ENCODE results near the gene C2CD4B.

C2CD4B gene

DNA sequence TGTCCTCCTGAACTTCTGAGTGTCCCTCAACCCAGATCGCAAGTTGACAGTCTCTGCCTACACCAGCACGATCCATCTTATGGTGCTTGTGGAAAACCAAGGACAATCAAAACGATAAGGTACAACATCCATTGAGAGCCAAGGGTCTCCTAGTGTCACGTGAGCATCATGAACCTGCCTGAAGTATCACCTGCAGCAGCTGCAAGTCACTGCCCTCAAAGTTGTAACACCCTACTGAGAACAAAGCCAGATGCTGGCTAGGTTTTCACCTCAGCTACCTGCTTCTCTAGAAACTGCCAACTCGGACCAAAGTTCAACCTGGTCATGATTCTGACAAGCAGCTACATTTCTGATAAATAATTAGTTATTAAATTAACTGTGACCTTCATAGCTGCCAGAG, 17.5 kb downstream of the C2CD4B start:
- no peak for DNase-seq (ENCODE audit: low read depth)

DNA sequence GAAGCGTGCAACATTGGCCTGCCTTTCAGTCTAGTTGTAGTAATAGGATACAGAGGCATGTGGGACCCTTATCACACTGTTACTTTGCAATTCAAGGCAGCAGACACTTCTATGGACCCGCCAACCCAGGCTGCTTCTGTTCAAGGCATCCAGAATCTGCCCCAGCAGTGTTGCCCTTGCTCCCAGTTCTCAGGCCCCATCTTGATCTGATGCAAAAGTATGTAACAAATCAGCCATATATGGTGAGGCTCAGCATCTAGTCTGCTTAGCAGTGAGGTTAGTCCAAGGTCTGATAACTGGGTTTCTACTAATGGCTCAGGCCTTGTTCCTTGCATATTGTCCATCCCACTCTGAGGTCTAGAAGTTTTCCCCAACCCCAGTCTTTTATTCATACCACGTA, 17.9 kb downstream of the C2CD4B start:
- DNase-seq (ENCODE audit: low read depth), result no peak

DNA sequence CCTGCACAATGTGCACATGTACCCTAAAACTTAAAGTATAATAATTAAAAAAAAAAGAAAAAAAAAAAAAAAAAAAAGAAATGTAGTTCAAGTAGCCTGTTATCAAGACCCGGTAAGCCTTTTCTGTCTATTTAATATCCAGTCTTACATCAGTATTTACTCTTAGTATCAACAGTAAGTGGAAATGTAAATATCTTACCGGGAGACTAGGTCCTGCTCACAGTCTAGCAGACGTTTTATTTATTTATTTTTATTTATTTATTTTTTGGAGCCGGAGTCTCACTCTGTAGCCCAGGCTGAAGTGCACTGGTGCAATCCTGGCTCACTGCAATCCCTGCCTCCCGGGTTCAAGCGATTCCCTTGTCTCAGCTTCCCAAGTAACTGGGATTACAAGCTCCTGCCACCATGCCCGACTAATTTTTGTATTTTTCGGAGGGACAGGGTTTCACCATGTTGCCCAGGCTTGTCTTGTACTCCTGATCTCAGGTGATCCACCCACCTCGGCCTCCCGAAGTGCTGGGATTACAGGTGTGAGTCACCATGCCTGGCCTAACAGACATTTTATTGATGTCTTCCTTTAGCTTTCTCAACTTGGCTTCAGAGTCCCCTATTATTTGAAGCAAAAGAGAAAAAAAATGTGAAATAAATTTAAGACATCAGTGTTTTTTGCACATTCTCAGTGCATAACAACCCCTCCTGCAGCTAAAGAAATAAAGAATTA, 19.9 kb downstream of the C2CD4B start:
- no peak for DNase-seq (ENCODE audit: low read depth)

DNA sequence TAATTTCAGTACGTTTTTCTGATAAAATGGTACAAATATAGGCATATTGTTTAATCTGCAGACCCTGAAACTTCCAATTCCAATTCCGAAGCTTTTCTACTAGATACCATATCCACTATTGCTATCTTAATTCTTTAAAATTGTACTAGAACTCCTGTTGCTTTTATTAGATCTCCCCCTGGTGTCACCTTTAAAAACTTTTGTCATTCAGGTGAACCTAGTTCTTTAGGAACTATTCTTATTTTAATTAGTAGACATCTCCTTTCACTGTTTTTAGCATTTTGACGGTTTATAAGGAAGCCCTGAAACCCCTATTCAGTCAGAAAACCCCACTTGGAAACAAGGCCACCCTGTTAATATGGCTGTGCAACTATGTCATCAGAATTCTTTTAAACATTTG, 22.3 kb downstream of the C2CD4B start:
- DNase-seq (ENCODE audit: low read depth), result no peak

GRCh38 chr15:62141643-62142588, 23.2 kb downstream of the C2CD4B start:
- DNase-seq (ENCODE audit: low read depth), result no peak

- no peak for DNase-seq (ENCODE audit: low read depth)
Observed at GRCh38 chr15:62141200-62141599, 23.9 kb downstream of the C2CD4B start.

DNA sequence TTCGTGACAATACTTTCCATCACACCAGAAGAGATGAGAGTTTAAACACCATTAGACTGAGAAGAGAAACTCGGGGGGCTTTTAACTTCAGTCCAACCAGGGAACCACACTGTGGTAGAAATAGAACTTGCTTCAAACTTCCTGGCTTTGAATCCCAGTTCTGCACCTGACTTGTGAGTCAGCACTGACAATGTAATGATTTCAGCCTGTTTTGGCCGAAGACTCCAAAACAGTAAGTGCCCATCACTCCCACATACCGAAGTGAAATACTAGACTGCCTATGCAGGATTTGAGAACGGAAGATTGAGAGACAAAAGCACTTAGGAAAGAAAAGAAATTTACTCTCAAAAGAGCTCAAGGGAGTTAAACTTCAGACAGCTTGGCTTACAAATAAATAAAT, 27.0 kb downstream of the C2CD4B start:
- DNase-seq (ENCODE audit: low read depth), result no peak

DNA sequence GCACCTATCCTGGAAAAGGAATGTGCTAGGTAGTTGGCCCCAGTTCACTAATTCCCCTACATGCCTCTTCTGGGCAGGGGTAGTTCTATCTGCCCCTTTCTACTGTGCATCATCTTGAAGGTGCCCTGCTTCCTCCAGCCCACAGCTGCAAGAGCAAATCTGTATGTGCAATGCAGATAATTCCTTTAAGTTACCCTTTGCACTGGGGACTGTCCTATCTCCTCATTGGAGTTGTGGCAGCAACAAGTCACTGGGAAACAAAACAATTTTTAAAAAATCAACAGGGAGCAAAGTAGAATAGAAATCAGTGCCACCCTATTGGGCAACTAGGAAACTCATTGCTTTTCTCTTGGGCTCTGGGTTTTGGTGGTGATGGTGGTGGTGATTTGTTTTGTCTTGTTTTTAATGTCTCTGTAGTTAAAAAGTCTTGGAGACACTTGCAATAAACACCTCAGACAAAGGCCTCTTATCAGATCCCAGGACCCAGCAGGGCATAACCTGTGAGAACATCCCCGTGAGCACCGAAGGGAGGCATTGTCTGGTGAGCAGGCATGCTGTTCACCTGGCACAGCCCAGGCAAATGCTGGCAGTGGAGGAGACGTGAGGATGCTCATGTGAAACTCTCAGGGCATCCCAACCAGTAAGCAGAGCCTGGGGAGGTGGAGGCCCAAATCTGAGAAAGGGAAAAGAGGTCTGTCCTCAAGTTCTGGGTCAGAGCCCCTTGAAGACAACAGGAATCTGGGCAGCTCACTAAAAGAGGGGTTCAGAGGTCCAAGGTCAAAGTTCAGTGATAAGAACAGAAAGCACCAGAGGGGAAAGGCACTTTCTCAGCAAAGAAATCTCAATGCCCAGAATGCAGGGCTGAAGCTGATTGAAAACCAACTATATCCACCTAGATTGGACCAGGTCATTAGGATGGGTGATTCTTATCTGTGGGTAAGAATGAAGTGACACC, 27.9 kb downstream of the C2CD4B start:
- no peak for DNase-seq (ENCODE audit: low read depth)

GRCh38 chr15:62135532-62136134, 29.5 kb downstream of the C2CD4B start:
- DNase-seq (ENCODE audit: low read depth), result no peak

DNA sequence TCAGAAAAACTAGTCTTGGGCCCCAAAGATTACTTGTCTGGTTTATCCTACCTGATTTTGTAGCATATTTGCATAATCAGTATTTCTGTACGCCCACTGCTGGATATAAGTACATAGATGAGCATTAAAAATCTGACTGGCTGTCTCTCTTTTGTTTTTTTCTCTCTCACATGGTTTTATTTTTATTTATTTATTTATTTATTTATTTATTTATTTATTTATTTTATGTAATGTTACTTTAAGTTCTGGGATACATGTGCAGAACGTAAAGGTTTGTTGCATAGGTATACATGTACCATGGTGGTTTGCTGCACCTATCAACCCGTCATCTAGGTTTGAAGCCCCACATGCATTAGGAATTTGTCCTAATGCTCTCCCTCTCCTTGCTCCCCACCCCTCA, 31.9 kb downstream of the C2CD4B start:
- DNase-seq (ENCODE audit: low read depth), result no peak

DNA sequence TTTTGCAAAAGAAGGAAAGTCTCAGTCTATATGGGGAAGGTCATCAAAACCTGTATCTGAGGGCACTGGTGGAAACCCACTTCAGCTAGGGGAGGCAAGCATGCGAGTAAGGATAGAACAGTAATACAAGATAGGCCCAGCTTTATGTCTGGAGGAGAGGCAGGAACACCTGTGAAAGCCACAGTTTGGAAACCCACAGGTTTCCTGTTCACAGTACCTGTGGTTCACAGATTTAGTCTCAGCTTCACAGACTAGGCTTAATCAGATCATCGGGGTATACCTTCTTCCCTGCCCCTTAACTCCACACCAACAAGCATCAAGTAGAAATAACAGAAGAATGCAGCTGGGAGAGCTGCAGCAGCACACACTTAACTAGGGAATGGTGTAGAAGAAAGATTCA, 36.2 kb downstream of the C2CD4B start:
- DNase-seq (ENCODE audit: low read depth), result no peak

DNA sequence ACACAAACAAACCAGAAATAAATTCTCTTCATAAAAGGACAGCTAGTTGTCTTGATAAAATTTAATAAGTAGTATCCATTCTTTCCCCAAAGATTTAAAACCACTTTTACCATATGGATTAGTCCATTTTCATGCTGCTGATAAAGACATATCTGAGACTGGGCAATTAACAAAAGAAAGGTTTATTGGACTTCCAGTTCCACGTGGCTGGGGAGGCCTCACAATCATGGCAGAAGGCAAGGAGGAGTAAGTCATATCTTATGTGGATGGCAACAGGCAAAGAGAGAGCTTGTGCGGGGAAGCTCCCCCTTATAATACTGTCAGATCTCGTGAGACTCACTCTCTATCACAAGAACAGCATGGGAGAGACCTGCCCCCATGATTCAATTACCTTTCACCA, 38.7 kb downstream of the C2CD4B start:
- DNase-seq (ENCODE audit: low read depth), result no peak

GRCh38 chr15:62125773-62126172, 39.3 kb downstream of the C2CD4B start:
- DNase-seq (ENCODE audit: low read depth), result no peak

GRCh38 chr15:62124973-62125303, 40.1 kb downstream of the C2CD4B start:
- DNase-seq (ENCODE audit: low read depth), result no peak

- DNase-seq (ENCODE audit: low read depth), result no peak
Observed at GRCh38 chr15:62124176-62124972, 40.7 kb downstream of the C2CD4B start.

GRCh38 chr15:62122249-62122648, 42.8 kb downstream of the C2CD4B start:
- no peak for DNase-seq (ENCODE audit: low read depth)

DNA sequence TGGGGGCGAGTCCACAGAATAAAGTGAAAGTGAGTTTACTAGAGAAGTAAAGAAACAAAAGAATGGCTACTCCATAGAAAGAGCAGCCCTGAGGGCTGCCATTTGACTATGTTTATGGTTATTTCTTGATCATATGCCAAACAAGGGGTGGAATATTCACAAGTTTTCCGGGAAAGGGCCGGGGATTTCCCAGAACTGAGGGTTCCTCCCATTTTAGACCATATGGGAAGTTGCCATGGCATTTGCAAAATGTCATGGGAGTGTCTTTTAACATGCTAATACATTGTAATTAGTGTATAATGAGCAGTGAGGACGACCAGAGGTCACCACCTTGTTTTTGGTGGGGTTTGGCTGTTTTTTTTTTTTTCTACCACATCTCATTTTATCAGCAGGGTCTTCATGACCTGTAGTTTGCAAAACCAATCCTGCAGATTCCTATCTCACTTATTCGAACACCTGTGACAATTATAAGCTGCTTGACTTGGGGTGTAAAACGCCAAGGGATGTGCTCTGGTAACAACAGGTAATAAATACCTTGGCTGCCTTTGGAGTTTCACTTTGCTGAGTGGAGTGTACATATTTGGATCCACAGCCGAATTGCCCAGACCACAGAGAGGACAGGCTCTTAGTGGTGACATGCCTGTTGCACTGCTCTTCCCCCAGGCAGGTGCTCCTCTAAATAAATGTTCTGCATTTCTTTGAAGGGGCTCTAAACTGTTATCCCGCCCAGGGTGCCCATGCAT, 43.6 kb downstream of the C2CD4B start:
- DNase-seq (ENCODE audit: low read depth), result no peak

DNA sequence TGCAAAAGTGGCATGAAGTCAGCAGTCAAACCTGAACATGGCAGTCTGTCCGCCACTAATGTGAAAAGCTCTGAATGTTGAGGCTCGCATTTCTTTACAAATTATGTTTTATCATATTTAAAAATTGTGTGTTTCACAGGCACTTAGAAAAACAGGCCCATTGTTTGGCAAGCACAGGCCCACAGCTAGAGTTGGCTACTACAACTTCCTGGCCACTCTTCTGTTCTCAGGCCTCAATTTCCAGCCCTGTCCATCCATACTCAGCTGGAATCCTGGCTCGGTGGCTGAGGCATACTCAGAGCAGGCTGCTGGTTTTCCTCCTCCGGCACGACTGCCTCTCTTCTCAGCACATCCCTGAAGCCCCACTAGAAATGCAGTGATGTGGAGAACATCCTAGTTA, 44.3 kb downstream of the C2CD4B start:
- DNase-seq (ENCODE audit: low read depth), result no peak

DNA sequence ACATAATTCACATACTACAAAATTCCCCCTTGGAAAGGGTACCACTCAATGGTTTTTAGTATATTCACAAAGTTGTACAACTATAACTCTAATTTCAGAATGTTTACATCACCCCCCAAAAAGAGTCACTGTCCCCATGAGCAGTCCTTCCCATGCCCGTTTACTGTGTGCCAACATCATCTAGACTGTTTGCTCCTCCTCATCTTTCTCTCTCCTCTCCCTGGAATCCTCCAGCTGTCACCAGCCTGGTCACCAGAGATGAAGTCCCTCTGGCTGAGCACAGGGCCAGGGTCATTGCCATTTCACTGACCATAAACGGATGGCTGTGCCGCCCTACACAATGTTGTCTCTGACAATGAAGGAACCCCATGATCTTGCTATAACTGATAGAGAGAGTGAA, 45.2 kb downstream of the C2CD4B start:
- DNase-seq (ENCODE audit: low read depth), result no peak

- peak; percentile 20 for DNase-seq (ENCODE audit: low read depth)
Observed at GRCh38 chr15:62119227-62119864, 45.7 kb downstream of the C2CD4B start.
